Esophagus squamous epithelium (tissue), 4 donors: Measurements from ENCODE around the gene ZNF772.
"Not testable (repeated sequence)": the region's sequence is repeated elsewhere in the genome, so short reads cannot be mapped to it uniquely, and the experiment has no call there.

Source experiments
- CTCF ChIP-seq, 6 experiments: fragments of 450-650 bp in 4 of 6; fragments of 200-600 bp in 2 of 6; sonication (generic) in 2 of 6; IDR thresholded peaks; one replicate each; pipeline ENCODE4 v1.5.1; 2016 to 2019; ENCODE audit warnings: antibody characterized with exemption in 6 of 6, mild to moderate bottlenecking in 4 of 6, moderate library complexity in 4 of 6
- POLR2A ChIP-seq, 4 donors: fragments of 450-650 bp; IDR thresholded peaks; one replicate each; pipeline ENCODE4 v1.6.1; 2017; ENCODE audit warnings: antibody characterized with exemption in 4 of 4, mild to moderate bottlenecking in 4 of 4, moderate library complexity in 3 of 4

GRCh38 chr19:57488299-57488644, 10.9 kb upstream of the ZNF772 start:
- TF ChIP-seq CTCF, POLR2A (IDR thresholded peaks at IDR 0.05): not testable (repeated sequence)
